ENCODE results near the gene AGL. TPM values are rescaled to one million over a fixed set of nuclear protein-coding genes. Genes with fewer than 3 reads are reported as not detected.

AGL gene
- polyA plus RNA-seq, 2 of the 4 experiments (the other 2 are of a cell fraction): 5.5 to 7.4 TPM

- no peak for FAIRE-seq
- no peak for DNase-seq (ENCODE audit: low read depth in 1 of 2, low spot score in 1 of 2)
- WGBS (ENCODE audit: missing lambda C conversion rate): 95% methylated on average over 4 of the region's 4 CpGs
- no peak overlapping the region for H3K4me3 ChIP-seq
- H3K9me3 ChIP-seq: no peaks in the 10 kb centered on the region
- peaks cover 11% of the 10 kb centered on the region; the same call in 1 of the 3 replicates for H3K4me1 ChIP-seq
- H3K27ac ChIP-seq: no peak overlapping the region
- POLR2A ChIA-PET: no interaction called here
- no peak for ATAC-seq
- no peak overlapping the region for H3K4me2 ChIP-seq
- CTCF ChIA-PET: no interaction called here
- no peak for TF ChIP-seq ESRRA (IDR thresholded peaks at IDR 0.05; ENCODE audit: borderline replicate concordance, low read length)
- no peak for TF ChIP-seq ELK1 (IDR thresholded peaks at IDR 0.05; ENCODE audit: low read depth, low read length)
- TF ChIP-seq CBX8 (IDR thresholded peaks at IDR 0.05): no peak
- TF ChIP-seq, protein P1, sequence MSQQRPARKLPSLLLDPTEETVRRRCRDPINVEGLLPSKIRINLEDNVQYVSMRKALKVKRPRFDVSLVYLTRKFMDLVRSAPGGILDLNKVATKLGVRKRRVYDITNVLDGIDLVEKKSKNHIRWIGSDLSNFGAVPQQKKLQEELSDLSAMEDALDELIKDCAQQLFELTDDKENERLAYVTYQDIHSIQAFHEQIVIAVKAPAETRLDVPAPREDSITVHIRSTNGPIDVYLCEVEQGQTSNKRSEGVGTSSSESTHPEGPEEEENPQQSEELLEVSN (IDR thresholded peaks at IDR 0.05; ENCODE audit: borderline replicate concordance, low read depth): no peak
- TF ChIP-seq NPAS2 (CRISPR knock-in tag; IDR thresholded peaks at IDR 0.05; ENCODE audit: borderline replicate concordance): no peak
- no peak for TF ChIP-seq JUNB (IDR thresholded peaks at IDR 0.05)
- no peak for TF ChIP-seq ZSCAN20 (CRISPR knock-in tag; IDR thresholded peaks at IDR 0.05)
- no peak for TF ChIP-seq NFE2L2 (conservative IDR thresholded peaks at IDR 0.05; ENCODE audit: low read length)
- TF ChIP-seq, protein P2, sequence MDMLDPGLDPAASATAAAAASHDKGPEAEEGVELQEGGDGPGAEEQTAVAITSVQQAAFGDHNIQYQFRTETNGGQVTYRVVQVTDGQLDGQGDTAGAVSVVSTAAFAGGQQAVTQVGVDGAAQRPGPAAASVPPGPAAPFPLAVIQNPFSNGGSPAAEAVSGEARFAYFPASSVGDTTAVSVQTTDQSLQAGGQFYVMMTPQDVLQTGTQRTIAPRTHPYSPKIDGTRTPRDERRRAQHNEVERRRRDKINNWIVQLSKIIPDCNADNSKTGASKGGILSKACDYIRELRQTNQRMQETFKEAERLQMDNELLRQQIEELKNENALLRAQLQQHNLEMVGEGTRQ (IDR thresholded peaks at IDR 0.05): no peak
- TF ChIP-seq RCOR1 (IDR thresholded peaks at IDR 0.05; ENCODE audit: low read depth, low read length): no peak
- no peak for TF ChIP-seq CEBPB (IDR thresholded peaks at IDR 0.05)
- TF ChIP-seq RARB (CRISPR knock-in tag; IDR thresholded peaks at IDR 0.05): no peak
- no peak for TF ChIP-seq PHF8 (IDR thresholded peaks at IDR 0.05; ENCODE audit: borderline replicate concordance, low read depth)
- no peak for TF ChIP-seq PBX3 (IDR thresholded peaks at IDR 0.05)
- no peak for TF ChIP-seq SREBF2 (IDR thresholded peaks at IDR 0.05)
- TF ChIP-seq POLR2AphosphoS2 (conservative IDR thresholded peaks at IDR 0.05; ENCODE audit: low read length): no peak
- no peak for TF ChIP-seq RFX5 (IDR thresholded peaks at IDR 0.05)
- TF ChIP-seq FOXS1 (CRISPR knock-in tag; IDR thresholded peaks at IDR 0.05): no peak
- TF ChIP-seq HOXB13 (CRISPR knock-in tag; IDR thresholded peaks at IDR 0.05; ENCODE audit: low read depth): no peak
These were observed 118.1 kb downstream of the AGL start for GRCh38 chr1:99968214-99968613.

DNA sequence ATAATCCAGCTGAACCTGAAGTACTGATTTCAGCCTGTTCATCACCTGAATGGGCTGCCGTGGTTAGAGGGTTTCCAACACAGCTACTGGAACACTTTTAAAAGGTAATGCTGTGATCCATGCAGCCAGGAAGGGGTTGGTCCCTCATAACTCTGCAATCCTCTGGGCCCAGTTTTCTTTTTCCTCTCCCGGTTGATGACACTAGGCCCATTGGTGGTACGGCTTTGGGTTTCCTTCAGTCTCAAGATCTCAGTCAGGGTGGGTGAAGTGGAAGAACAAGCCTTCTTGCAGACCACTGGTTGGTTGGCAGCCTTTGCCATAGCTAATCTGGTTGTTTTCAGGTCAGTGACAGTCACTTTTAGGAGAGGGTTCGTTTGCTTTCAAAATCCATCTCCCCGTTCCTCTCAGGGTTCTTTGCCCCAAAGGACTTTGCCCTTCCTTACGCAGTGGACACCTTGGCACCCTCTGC is 119.1 kb downstream of the AGL start:
- no peaks in the 10 kb centered on the region for H3K9me3 ChIP-seq
- 29% methylated on average over 4 of the region's 6 CpGs for WGBS (ENCODE audit: missing lambda C conversion rate)
- peak in 1 of 2 experiments; percentile 10 for DNase-seq (ENCODE audit: low read depth in 1 of 2, low spot score in 1 of 2)
- ATAC-seq: peak; percentile 36 to 46; a peak in 5 of 6 replicates
- ChIA-PET CTCF (no interaction called here), POLR2A (interaction anchor here (1.1 to 1.7 kb wide), 4 partner anchors 54 to 164 kb away, joined by 4 to 8 read pairs (median 6); partner anchors contain the start of genes SASS6 and TRMT13)
- no peak for FAIRE-seq
- peak overlapping the region; percentile 85 for H3K4me2 ChIP-seq
- TF ChIP-seq MYC (IDR thresholded peaks at IDR 0.05; ENCODE audit: borderline replicate concordance, low read length) (no peak), NPAS2 (CRISPR knock-in tag; IDR thresholded peaks at IDR 0.05; ENCODE audit: borderline replicate concordance) (no peak), ZNF302 (CRISPR knock-in tag; IDR thresholded peaks at IDR 0.05) (no peak), RARB (CRISPR knock-in tag; IDR thresholded peaks at IDR 0.05) (no peak), JUN (IDR thresholded peaks at IDR 0.05) (no peak), FOSL2 (IDR thresholded peaks at IDR 0.05) (no peak), FOSL2 (CRISPR knock-in tag; IDR thresholded peaks at IDR 0.05) (no peak), SMC3 (IDR thresholded peaks at IDR 0.05) (no peak), ESRRA (IDR thresholded peaks at IDR 0.05; ENCODE audit: borderline replicate concordance, low read length) (no peak), BHLHE40 (IDR thresholded peaks at IDR 0.05; ENCODE audit: low read depth, low read length) (no peak), CBX2 (IDR thresholded peaks at IDR 0.05; ENCODE audit: borderline replicate concordance, low read depth) (no peak), ZFP36 (IDR thresholded peaks at IDR 0.05; ENCODE audit: borderline replicate concordance, partially characterized antibody) (no peak), NFE2L2 (conservative IDR thresholded peaks at IDR 0.05; ENCODE audit: low read length) (no peak), POLR2A (IDR thresholded peaks at IDR 0.05; ENCODE audit: low read length) (no peak), EHMT2 (IDR thresholded peaks at IDR 0.05; ENCODE audit: low read depth) (no peak), FOXS1 (CRISPR knock-in tag; IDR thresholded peaks at IDR 0.05) (no peak), HDAC2 (IDR thresholded peaks at IDR 0.05) (no peak), POLR2AphosphoS2 (conservative IDR thresholded peaks at IDR 0.05; ENCODE audit: low read length) (no peak)
- H3K4me3 ChIP-seq: peak overlapping the region; percentile 85
- peak overlapping the region; percentile 90 to 92 for H3K27ac ChIP-seq
- peaks cover 11% of the 10 kb centered on the region; the same call in 1 of the 3 replicates for H3K4me1 ChIP-seq
